AG09319 (cell line): Measurements from ENCODE around the gene LYSET.

Source experiments
- DNase-seq: peaks from one replicate; pipeline ENCODE4 v3.0.0-alpha.2; 2010; ENCODE audit warnings: low read depth; ENCODE audit errors: extremely low read depth
- TF ChIP-seq, protein P1 (sequence below): IDR thresholded peaks from 2 replicates; pipeline ENCODE4 v1.5.1; 2011; ENCODE audit warnings: low read depth, mild to moderate bottlenecking, inconsistent platforms, low read length, moderate library complexity

Gene LYSET

GRCh38 chr14:93183596-93184317 is 1.4 kb upstream of the LYSET start:
- TF ChIP-seq, protein P1, sequence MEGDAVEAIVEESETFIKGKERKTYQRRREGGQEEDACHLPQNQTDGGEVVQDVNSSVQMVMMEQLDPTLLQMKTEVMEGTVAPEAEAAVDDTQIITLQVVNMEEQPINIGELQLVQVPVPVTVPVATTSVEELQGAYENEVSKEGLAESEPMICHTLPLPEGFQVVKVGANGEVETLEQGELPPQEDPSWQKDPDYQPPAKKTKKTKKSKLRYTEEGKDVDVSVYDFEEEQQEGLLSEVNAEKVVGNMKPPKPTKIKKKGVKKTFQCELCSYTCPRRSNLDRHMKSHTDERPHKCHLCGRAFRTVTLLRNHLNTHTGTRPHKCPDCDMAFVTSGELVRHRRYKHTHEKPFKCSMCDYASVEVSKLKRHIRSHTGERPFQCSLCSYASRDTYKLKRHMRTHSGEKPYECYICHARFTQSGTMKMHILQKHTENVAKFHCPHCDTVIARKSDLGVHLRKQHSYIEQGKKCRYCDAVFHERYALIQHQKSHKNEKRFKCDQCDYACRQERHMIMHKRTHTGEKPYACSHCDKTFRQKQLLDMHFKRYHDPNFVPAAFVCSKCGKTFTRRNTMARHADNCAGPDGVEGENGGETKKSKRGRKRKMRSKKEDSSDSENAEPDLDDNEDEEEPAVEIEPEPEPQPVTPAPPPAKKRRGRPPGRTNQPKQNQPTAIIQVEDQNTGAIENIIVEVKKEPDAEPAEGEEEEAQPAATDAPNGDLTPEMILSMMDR: no peak
- no peak for DNase-seq

GRCh38 chr14:93185349-93185720 is 218 bp downstream of the LYSET start:
- DNase-seq: no peak
- TF ChIP-seq, protein P1: no peak

GRCh38 chr14:93186466-93186865 is 1.3 kb downstream of the LYSET start:
- DNase-seq: no peak
- TF ChIP-seq, protein P1: no peak

- TF ChIP-seq, protein P1: no peak
These were observed 1.8 kb downstream of the LYSET start for GRCh38 chr14:93186956-93187355.

DNA sequence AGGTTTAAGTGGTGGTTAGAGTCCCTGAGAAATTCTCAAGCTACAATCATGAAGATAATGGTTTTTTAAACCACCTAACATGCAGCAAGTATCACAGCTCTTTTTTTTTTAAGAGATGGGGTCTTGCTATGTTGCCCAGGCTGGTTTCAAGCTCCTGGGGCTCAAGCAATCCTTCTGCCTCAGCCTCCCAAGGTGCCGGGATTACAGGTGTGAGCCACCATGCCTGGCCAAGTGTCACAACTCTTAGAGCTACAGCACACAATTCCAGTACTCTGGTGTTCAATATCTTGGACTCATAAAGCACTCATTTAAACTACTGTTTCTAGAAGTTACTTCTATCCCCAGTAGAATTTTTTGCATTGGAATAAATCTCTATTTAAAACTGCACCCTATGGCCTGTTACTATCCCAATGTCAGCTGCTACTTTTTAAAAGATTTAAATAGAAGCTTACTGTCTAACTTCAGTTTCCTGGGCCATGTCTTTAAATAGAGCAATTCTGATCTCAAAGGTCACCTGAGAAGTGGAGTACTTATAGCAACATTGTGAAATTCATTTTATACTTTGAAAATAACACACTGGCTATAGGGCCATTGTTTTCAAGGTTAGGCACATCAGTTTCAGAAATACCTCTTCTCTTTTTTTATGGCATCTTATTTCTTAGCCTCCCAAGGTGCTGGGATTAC is 10.3 kb downstream of the LYSET start:
- TF ChIP-seq, protein P1: no peak
- DNase-seq: no peak

More at GRCh38 chr14:93186956-93187355, 1.8 kb downstream of the LYSET start:
- no peak for DNase-seq

DNA sequence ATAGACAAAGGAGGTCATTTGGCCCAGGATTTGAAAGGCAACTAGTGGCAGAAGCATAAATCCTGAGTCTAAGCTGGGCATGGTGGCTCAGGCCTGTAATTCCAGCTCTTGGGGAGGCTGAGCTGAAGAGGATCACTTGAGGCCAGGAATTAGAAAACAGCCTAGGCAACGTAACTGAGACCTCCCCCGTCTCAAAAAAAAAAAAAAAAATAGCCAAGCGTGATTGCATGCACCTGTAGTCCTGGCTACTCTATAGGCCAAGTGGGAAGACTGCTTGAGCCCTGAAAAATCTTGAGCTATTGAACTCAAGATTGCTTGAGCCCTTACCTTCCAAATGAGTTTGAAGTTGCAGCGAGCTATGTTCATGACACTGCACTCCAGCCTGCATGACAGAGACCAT is 13.9 kb downstream of the LYSET start:
- TF ChIP-seq, protein P1: no peak
- no peak for DNase-seq

- DNase-seq: no peak
- TF ChIP-seq, protein P1: no peak
These were observed 15.4 kb downstream of the LYSET start for GRCh38 chr14:93200553-93200952.
